Measurements from ENCODE around the gene HOXB4.

GRCh38 chr17:48597528-48597777, 19.3 kb upstream of the HOXB4 start:
- TF ChIP-seq, protein P1, sequence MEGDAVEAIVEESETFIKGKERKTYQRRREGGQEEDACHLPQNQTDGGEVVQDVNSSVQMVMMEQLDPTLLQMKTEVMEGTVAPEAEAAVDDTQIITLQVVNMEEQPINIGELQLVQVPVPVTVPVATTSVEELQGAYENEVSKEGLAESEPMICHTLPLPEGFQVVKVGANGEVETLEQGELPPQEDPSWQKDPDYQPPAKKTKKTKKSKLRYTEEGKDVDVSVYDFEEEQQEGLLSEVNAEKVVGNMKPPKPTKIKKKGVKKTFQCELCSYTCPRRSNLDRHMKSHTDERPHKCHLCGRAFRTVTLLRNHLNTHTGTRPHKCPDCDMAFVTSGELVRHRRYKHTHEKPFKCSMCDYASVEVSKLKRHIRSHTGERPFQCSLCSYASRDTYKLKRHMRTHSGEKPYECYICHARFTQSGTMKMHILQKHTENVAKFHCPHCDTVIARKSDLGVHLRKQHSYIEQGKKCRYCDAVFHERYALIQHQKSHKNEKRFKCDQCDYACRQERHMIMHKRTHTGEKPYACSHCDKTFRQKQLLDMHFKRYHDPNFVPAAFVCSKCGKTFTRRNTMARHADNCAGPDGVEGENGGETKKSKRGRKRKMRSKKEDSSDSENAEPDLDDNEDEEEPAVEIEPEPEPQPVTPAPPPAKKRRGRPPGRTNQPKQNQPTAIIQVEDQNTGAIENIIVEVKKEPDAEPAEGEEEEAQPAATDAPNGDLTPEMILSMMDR (IDR thresholded peaks at IDR 0.05) = no peak
- TF ChIP-seq SIN3A (IDR thresholded peaks at IDR 0.05; ENCODE audit: borderline replicate concordance, insufficient read depth, low read depth, low read length) = no peak
- TF ChIP-seq, protein P2, sequence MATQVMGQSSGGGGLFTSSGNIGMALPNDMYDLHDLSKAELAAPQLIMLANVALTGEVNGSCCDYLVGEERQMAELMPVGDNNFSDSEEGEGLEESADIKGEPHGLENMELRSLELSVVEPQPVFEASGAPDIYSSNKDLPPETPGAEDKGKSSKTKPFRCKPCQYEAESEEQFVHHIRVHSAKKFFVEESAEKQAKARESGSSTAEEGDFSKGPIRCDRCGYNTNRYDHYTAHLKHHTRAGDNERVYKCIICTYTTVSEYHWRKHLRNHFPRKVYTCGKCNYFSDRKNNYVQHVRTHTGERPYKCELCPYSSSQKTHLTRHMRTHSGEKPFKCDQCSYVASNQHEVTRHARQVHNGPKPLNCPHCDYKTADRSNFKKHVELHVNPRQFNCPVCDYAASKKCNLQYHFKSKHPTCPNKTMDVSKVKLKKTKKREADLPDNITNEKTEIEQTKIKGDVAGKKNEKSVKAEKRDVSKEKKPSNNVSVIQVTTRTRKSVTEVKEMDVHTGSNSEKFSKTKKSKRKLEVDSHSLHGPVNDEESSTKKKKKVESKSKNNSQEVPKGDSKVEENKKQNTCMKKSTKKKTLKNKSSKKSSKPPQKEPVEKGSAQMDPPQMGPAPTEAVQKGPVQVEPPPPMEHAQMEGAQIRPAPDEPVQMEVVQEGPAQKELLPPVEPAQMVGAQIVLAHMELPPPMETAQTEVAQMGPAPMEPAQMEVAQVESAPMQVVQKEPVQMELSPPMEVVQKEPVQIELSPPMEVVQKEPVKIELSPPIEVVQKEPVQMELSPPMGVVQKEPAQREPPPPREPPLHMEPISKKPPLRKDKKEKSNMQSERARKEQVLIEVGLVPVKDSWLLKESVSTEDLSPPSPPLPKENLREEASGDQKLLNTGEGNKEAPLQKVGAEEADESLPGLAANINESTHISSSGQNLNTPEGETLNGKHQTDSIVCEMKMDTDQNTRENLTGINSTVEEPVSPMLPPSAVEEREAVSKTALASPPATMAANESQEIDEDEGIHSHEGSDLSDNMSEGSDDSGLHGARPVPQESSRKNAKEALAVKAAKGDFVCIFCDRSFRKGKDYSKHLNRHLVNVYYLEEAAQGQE (IDR thresholded peaks at IDR 0.05; ENCODE audit: insufficient read depth in 1 of 2, low read depth in 2 of 2, low read length in 1 of 2) = no peak
- no peak for TF ChIP-seq TCF7L2 (IDR thresholded peaks at IDR 0.05; ENCODE audit: low read depth, low read length)
- no peak for TF ChIP-seq POLR2AphosphoS5 (IDR thresholded peaks at IDR 0.05; ENCODE audit: low read depth, low read length)

Data from Panc1 (cell line).